GM18868 (cell line): ENCODE measurements around the gene CFAP77.
"Not testable (repeated sequence)": the region's sequence is repeated elsewhere in the genome, so short reads cannot be mapped to it uniquely, and the experiment has no call there.

Source experiments
- ATAC-seq: cut with Tn5 transposase; IDR thresholded peaks from one replicate; pipeline ENCODE4 v1.9.1; 2021; ENCODE audit warnings: mild to moderate bottlenecking, moderate library complexity; ENCODE audit not compliant: unreplicated experiment

The CFAP77 gene

GRCh38 chr9:132409828-132410528 lies at the start of gene CFAP77:
Gene CFAP77 (plus strand): TSS chr9:132410211. CDS start chr9:132410272, 61 bp downstream.
- ATAC-seq = no peak

GRCh38 chr9:132364068-132364467 lies 45.9 kb upstream of the CFAP77 start:
- ATAC-seq = no peak

DNA sequence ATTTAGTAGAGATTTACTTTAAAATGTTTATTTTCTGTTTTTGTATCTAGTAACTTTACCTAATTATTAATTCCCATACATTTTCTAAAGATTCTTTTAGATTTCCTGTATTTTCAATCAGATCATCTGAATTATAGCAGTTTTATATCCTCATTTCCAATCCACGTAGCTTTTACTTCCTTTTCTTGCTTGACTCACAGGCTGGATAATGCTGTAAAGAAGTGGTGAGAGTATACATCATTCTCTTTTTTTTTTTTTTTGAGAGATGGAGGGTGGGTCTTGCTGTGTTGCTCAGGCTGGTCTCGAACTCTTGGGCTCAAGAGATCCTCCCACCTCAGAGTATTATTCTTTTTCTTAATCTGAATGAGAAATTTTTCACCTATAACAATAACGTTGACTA lies 44.0 kb upstream of the CFAP77 start:
- ATAC-seq = no peak

DNA sequence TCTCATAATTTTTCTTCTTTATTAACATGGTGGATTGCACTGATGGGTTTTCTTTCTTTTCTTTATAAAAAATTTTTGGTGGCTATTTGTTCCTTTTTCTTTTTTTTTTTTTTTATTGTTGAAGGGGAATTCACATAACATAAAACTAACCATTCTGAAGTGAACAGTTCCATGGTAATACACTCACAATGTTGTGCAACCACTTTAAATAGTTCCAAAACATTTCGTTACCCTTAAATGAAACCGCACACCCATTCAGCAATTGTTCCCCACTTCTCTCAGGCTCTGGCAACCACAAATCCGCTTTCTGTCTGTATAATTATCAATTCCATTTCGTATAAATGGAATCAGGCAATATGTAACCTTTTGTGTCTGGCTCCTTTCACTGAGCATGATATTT lies 43.5 kb upstream of the CFAP77 start:
- no peak for ATAC-seq

- ATAC-seq = no peak
These were observed 42.2 kb upstream of the CFAP77 start for GRCh38 chr9:132367613-132368313.

GRCh38 chr9:132369421-132369820 lies 40.6 kb upstream of the CFAP77 start:
- ATAC-seq = no peak

GRCh38 chr9:132370592-132370991 lies 39.4 kb upstream of the CFAP77 start:
- ATAC-seq = no peak

- no peak for ATAC-seq
These were observed 37.6 kb upstream of the CFAP77 start for GRCh38 chr9:132372177-132373095.

DNA sequence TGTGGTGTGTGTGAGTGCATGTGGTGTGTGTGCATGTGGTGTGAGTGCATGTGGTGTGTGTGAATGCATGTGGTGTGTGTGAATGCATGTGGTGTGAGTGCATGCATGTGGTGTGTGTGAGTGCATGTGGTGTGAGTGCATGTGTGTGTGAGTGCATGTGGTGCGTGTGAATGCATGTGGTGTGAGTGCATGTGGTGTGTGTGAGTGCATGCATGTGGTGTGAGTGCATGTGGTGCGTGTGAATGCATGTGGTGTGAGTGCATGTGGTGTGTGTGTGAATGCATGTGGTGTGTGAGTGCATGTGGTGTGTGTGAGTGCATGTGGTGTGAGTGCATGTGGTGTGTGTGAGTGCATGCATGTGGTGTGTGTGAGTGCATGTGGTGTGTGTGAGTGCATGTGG lies 32.2 kb upstream of the CFAP77 start:
- ATAC-seq = not testable (repeated sequence)

DNA sequence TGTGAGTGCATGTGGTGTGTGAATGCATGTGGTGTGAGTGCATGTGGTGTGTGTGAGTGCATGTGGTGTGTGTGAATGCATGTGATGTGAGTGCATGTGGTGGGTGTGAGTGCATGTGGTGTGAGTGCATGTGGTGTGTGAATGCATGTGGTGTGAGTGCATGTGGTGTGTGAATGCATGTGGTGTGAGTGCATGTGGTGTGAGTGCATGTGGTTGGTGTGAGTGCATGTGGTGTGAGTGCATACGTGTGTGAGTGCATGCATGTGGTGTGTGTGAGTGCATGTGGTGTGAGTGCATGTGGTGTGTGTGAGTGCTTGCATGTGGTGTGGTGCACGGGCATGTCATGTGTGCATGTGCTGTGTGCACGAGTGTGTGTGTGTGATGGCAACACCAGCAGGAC lies 31.6 kb upstream of the CFAP77 start:
- ATAC-seq = not testable (repeated sequence)

DNA sequence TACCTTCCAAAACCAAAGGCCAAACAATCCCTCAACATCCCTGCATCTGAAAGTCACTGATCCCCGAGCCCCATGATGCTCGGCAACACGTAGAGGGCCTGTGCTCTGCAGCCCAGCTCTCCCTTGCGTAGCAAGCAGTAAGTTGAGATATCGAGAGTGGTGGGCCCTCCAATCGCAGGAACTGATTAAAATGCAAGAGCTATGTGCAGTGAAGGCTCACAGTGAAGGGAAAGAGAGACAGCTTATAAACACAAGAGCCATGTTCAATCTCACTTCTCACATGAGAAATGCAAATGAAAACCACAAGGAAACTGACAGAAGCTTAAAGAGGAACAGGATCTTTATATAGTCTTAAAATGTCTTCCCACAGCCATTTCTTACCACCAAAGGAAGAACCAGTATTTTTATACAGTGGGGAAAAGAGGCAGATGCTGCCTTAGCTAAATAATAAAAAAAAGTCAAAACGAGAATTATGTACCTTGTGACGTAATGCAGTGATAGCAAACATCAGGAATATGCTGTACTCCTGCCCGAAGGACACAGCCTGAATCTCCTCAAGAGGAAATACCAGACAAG lies 28.0 kb upstream of the CFAP77 start:
- peak; percentile 66 for ATAC-seq

- ATAC-seq = no peak
These were observed 26.5 kb upstream of the CFAP77 start for GRCh38 chr9:132383462-132383883.

- no peak for ATAC-seq
These were observed 25.6 kb upstream of the CFAP77 start for GRCh38 chr9:132384376-132384775.

DNA sequence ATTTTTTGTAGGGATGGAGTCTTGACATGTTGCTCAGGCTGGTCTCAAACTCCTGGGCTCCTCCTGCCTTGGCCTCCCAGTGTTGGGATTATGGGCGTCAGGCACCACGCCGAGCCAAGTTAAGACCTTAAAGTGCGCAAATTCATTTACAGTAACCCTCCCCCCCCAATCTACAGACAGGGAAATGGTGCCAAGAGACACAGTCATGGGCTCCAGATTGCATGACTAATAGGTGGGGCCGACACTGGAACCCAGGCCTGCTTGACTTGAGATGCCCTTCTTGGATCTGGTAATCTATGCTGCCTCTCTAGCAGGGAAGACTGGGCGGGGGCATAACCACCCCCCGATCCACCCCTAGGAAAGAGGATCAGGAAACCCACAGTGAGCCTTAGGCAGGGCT lies 22.9 kb upstream of the CFAP77 start:
- ATAC-seq = no peak

DNA sequence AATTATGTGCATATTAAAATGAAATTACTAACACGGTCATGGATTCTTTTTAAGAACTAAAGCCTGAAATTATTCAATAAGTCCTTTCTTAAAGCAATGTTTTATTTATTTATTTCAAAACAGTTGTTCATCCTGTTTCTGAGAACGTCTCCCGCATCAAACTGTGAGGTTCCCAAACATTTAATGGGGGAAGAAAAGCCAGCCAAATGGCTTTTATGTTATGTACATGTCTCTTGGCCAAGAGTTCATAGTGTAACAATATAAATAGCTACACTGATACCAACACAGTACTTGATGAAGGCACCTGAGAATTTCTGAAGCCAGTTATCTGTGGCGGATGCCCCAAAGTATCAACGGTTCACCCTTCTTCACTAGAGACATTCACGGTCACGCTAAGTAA lies 19.0 kb upstream of the CFAP77 start:
- ATAC-seq = no peak

GRCh38 chr9:132391449-132391848 lies 18.6 kb upstream of the CFAP77 start:
- no peak for ATAC-seq

- ATAC-seq = no peak
These were observed 14.5 kb upstream of the CFAP77 start for GRCh38 chr9:132395560-132395959.

- no peak for ATAC-seq
These were observed 8.2 kb upstream of the CFAP77 start for GRCh38 chr9:132401824-132402223.

DNA sequence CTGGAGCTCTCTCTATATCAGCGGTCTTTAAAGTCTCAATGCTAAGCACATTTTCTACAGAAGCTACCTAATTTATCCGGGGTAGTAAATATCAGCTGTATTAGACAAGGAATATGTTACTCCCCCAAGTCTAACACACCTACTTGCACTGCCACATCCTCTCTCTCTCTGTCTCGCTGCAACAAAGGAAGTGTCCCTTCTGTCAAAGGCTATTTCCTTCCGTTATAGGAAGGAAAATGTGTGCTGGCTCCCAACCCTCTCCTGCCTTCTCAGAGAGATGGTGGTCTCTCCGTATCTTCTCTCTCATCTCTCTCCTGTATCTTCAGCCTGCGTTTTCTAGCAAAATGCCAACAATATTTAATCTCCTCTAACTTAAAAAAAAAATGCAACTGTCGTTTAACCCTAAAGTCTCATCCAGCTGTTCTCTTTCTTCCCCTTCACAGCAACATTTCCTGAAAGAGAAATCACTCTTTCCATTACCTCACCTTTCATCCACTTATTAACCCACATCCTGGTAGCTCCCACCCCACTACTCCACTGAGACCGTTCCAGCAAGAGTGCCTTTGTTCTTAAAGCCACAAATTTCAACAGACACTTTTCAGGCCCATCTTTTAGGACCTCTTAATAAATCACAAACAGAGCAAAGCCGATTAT lies 5.7 kb upstream of the CFAP77 start:
- ATAC-seq = no peak

GRCh38 chr9:132406554-132407122 lies 3.4 kb upstream of the CFAP77 start, which contains the start of gene TTF1:
Gene TTF1 (minus strand): TSS chr9:132406840. CDS start chr9:132402821, 4,019 bp downstream.
- peak; percentile 87 for ATAC-seq
